GM13976 (cell line): ENCODE results near the gene HMGN3.

Experiments
- DNase-seq: peaks from one replicate; pipeline ENCODE4 v3.0.0; 2012; ENCODE audit warnings: low spot score
- in situ Hi-C: fragments of 300-500 bp; cut with MboI; formaldehyde crosslinking; loops from one replicate; pipeline ENCODE4 v1.12.0; 2022; ENCODE audit warnings: low sequenced_read_pairs, mixed read lengths, inconsistent platforms; ENCODE audit not compliant: unreplicated experiment
- TF ChIP-seq, protein P1 (sequence below): IDR thresholded peaks from 2 replicates; pipeline ENCODE4 v1.5.1; 2012; ENCODE audit warnings: borderline replicate concordance, mild to moderate bottlenecking; ENCODE audit not compliant: insufficient read depth; ENCODE audit errors: extremely low read depth, missing control alignments, control extremely low read depth

Gene HMGN3

GRCh38 chr6:79236711-79237110, 2.2 kb upstream of the HMGN3 start:
- TF ChIP-seq, protein P1, sequence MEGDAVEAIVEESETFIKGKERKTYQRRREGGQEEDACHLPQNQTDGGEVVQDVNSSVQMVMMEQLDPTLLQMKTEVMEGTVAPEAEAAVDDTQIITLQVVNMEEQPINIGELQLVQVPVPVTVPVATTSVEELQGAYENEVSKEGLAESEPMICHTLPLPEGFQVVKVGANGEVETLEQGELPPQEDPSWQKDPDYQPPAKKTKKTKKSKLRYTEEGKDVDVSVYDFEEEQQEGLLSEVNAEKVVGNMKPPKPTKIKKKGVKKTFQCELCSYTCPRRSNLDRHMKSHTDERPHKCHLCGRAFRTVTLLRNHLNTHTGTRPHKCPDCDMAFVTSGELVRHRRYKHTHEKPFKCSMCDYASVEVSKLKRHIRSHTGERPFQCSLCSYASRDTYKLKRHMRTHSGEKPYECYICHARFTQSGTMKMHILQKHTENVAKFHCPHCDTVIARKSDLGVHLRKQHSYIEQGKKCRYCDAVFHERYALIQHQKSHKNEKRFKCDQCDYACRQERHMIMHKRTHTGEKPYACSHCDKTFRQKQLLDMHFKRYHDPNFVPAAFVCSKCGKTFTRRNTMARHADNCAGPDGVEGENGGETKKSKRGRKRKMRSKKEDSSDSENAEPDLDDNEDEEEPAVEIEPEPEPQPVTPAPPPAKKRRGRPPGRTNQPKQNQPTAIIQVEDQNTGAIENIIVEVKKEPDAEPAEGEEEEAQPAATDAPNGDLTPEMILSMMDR: no peak
- no peak for DNase-seq
- in situ Hi-C loops: loop anchor here (25.0 kb wide), 1 partner anchor 374 kb away; the partner anchor contains the start of gene IRAK1BP1

DNA sequence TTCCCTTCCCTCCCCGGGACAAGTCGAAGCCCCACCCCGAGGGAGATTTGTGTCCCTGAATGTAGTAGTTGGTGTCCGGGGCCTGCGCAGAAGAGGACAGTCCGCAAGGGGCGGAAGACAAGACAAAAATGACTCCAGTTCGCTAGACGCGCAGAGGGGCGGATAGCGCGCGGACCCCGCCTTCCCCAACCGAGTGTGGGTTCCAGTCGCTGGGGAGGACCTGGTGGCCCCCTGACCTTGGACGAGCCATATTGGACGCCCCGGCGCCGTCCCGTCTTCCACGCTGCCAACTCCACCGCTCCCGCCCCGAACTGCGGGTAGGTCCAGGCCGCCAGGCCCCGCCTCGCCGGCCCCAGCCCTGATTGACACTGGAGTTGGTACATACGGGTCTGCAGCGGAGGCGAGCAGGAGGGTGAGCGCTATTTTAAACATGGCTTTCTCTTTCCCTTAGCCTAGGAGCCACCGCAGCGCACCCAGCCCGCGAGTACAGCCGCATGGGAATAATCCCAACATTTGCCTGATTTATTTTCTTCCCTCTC, 802 bp downstream of the HMGN3 start:
- TF ChIP-seq, protein P1: peak; percentile 9
- DNase-seq: peak; percentile 87
- in situ Hi-C loops: loop anchor here (25.0 kb wide), 1 partner anchor 371 kb away; the partner anchor contains the start of gene IRAK1BP1

DNA sequence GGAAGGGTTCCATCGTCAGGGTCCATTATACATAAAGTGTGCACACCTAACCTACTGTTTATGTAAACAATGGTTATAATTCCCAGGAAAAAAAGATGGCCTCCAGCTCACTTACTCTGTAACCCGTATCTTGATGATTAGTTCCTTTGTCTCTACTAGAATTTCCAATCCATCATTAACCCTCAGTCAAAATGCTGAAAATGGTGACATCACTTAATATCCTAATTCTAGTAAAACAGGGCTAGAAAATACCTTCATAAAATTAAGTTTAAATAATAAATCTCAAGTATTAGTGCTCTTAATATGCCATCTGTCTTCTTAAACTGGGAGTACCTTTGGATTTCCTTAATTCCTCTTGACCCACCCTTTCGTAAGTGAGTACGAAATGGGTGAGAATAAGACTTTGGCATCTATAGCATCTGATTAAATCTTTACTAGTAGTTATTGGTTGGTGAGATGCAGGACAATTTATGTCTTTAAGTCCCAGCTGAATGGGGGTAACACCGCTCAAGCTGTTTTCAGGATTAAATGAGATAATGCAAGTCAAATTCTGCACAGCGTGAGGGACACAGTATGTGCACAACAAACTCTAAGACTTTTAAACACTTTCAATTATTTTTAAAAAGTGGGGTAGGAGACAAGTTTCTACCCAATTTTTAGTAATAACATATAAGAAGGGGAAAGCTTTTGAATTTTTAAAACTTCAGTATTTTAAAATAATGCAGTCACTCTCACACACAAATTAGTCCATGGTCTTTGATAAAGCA, 1.6 kb downstream of the HMGN3 start:
- in situ Hi-C loops: loop anchor here (25.0 kb wide), 1 partner anchor 371 kb away; the partner anchor contains the start of gene IRAK1BP1
- TF ChIP-seq, protein P1: no peak
- DNase-seq: no peak

DNA sequence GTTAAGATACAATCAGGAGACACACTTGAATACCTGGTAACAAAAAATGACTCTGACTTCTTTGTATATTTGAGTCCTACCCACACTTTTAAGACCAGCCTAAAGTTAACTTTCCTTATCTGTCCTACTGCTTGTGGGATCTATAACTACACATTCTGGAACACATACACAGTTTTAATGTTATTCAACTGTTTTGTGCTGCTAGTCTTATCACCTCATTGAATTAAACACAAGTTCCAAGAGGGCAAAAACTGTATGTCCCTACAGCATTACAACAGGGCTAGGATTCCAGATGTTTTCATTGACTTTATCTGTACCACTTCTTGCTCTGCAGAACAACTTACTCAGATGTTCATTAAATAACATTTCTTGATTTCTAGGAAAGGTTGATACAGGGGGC, 2.8 kb downstream of the HMGN3 start:
- in situ Hi-C loops: loop anchor here (25.0 kb wide), 1 partner anchor 369 kb away; the partner anchor contains the start of gene IRAK1BP1
- no peak for DNase-seq
- TF ChIP-seq, protein P1: no peak

DNA sequence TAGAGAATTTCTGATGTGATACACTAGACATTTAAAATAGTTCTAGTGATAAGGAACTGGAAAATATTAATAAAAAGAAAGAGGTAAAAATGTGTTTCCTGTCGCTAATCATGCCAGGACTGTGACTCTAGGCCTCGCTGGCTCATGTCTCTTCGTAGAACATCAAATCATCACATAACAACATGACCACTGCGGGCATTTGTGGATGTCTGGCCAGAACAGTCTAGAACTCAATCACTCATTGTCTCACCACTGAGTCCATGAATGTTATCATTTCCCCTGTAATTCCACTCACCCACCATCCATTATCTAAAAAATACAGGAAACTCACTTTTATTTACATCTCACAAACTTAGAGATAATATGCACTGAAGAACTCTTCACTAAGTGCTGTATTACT, 3.4 kb downstream of the HMGN3 start:
- TF ChIP-seq, protein P1: no peak
- no peak for DNase-seq
- in situ Hi-C loops: loop anchor here (25.0 kb wide), 1 partner anchor 369 kb away; the partner anchor contains the start of gene IRAK1BP1

GRCh38 chr6:79230149-79230548, 4.3 kb downstream of the HMGN3 start:
- TF ChIP-seq, protein P1: no peak
- DNase-seq: no peak
- in situ Hi-C loops: loop anchor here (25.0 kb wide), 1 partner anchor 368 kb away; the partner anchor contains the start of gene IRAK1BP1
